ENCODE measurements around the gene FAM76B. TPM values are rescaled to one million over a fixed set of nuclear protein-coding genes. Genes with fewer than 3 reads are reported as not detected.

The FAM76B gene
- polyA plus RNA-seq, 1 donor (not counting 4 experiments of a cell fraction or from before 2014, with no cell fraction given), result 17.4 TPM

- TF ChIP-seq CTCF (optimal IDR thresholded peaks at IDR 0.05 in 1 of 3, IDR thresholded peaks at IDR 0.05 in 1 of 3, conservative IDR thresholded peaks at IDR 0.05 in 1 of 3; ENCODE audit: extremely low read depth in 1 of 3, insufficient read depth in 2 of 3, low read length in 3 of 3) (no peak), EZH2 (IDR thresholded peaks at IDR 0.05; ENCODE audit: low read length) (no peak)
- DNase-seq (ENCODE audit: low read depth, low spot score) (no peak), FAIRE-seq (no peak)
- H3K27ac ChIP-seq (ENCODE audit: control insufficient read depth, insufficient read depth, low read length), result no peak overlapping the region
- H3K4me3 ChIP-seq (ENCODE audit: control insufficient read depth in 2 of 3, extremely low read depth in 1 of 3, insufficient read depth in 2 of 3, low read depth in 1 of 3, low read length in 3 of 3), result no peak overlapping the region
- H3K9me3 ChIP-seq (ENCODE audit: control insufficient read depth, low read depth, low read length), result no peaks in the 10 kb centered on the region
- H3K9me1 ChIP-seq (ENCODE audit: control insufficient read depth, extremely low read depth, insufficient read depth, low read length), result no peaks in the 10 kb centered on the region
- H3K27me3 ChIP-seq (ENCODE audit: control insufficient read depth, extremely low read depth, insufficient read depth, low read length), result no peaks in the 10 kb centered on the region
- no peaks in the 10 kb centered on the region for H3K79me2 ChIP-seq (ENCODE audit: control insufficient read depth, insufficient read depth, low read length)
- no peaks in the 10 kb centered on the region for H4K20me1 ChIP-seq (ENCODE audit: control insufficient read depth, extremely low read depth, insufficient read depth, low read length)
- H3K4me2 ChIP-seq (ENCODE audit: control insufficient read depth, extremely low read depth, insufficient read depth, low read depth, low read length), result no peak overlapping the region
- H2AFZ ChIP-seq (ENCODE audit: control insufficient read depth, low read length), result no peak overlapping the region
- dilution Hi-C loops (cut with MboI; ENCODE audit: extremely low pct_ligation_motif_present, low sequenced_read_pairs), result no loop called here
- H3K9ac ChIP-seq (ENCODE audit: control insufficient read depth, extremely low read depth, insufficient read depth, low read length), result no peak overlapping the region
- H3K36me3 ChIP-seq (ENCODE audit: control insufficient read depth in 2 of 2, extremely low read depth in 1 of 2, insufficient read depth in 2 of 2, low read length in 2 of 2), result no peaks in the 10 kb centered on the region
- H3K4me1 ChIP-seq (ENCODE audit: control insufficient read depth, extremely low read depth, insufficient read depth, low read length), result no peaks in the 10 kb centered on the region
These were observed 38.1 kb downstream of the FAM76B start for GRCh38 chr11:95751515-95751914.

- no peak overlapping the region for H3K9ac ChIP-seq (ENCODE audit: control insufficient read depth, extremely low read depth, insufficient read depth, low read length)
- TF ChIP-seq EZH2 (IDR thresholded peaks at IDR 0.05; ENCODE audit: low read length), result no peak
- no peak for TF ChIP-seq CTCF (optimal IDR thresholded peaks at IDR 0.05 in 1 of 3, IDR thresholded peaks at IDR 0.05 in 1 of 3, conservative IDR thresholded peaks at IDR 0.05 in 1 of 3; ENCODE audit: extremely low read depth in 1 of 3, insufficient read depth in 2 of 3, low read length in 3 of 3)
- H3K4me2 ChIP-seq (ENCODE audit: control insufficient read depth, extremely low read depth, insufficient read depth, low read depth, low read length), result no peak overlapping the region
- H2AFZ ChIP-seq (ENCODE audit: control insufficient read depth, low read length), result no peak overlapping the region
- no peaks in the 10 kb centered on the region for H3K79me2 ChIP-seq (ENCODE audit: control insufficient read depth, insufficient read depth, low read length)
- no peak overlapping the region for H3K4me3 ChIP-seq (ENCODE audit: control insufficient read depth in 2 of 3, extremely low read depth in 1 of 3, insufficient read depth in 2 of 3, low read depth in 1 of 3, low read length in 3 of 3)
- no peaks in the 10 kb centered on the region for H3K27me3 ChIP-seq (ENCODE audit: control insufficient read depth, extremely low read depth, insufficient read depth, low read length)
- dilution Hi-C loops (cut with MboI; ENCODE audit: extremely low pct_ligation_motif_present, low sequenced_read_pairs), result no loop called here
- H3K27ac ChIP-seq (ENCODE audit: control insufficient read depth, insufficient read depth, low read length), result no peak overlapping the region
- FAIRE-seq, result no peak
- H3K9me1 ChIP-seq (ENCODE audit: control insufficient read depth, extremely low read depth, insufficient read depth, low read length), result no peaks in the 10 kb centered on the region
- H3K9me3 ChIP-seq (ENCODE audit: control insufficient read depth, low read depth, low read length), result no peaks in the 10 kb centered on the region
- no peak for DNase-seq (ENCODE audit: low read depth, low spot score)
- no peaks in the 10 kb centered on the region for H3K4me1 ChIP-seq (ENCODE audit: control insufficient read depth, extremely low read depth, insufficient read depth, low read length)
- no peaks in the 10 kb centered on the region for H4K20me1 ChIP-seq (ENCODE audit: control insufficient read depth, extremely low read depth, insufficient read depth, low read length)
- H3K36me3 ChIP-seq (ENCODE audit: control insufficient read depth in 2 of 2, extremely low read depth in 1 of 2, insufficient read depth in 2 of 2, low read length in 2 of 2), result no peaks in the 10 kb centered on the region
These were observed 39.5 kb downstream of the FAM76B start for GRCh38 chr11:95750101-95750500.

All from keratinocyte (primary cell).